ENCODE results near the gene ECHS1.
"Not testable (repeated sequence)": the region's sequence is repeated elsewhere in the genome, so short reads cannot be mapped to it uniquely, and the experiment has no call there.

ECHS1 gene

GRCh38 chr10:133337370-133337725, 35.8 kb downstream of the ECHS1 start:
- DNase-seq: no peak

- DNase-seq: peak; percentile 90
Measured at GRCh38 chr10:133336577-133337369, 36.4 kb downstream of the ECHS1 start, which contains the start of gene CALY. Gene CALY (minus strand): TSS chr10:133336896. CDS start chr10:133328989, 7,907 bp downstream.

GRCh38 chr10:133336118-133336576, 37.0 kb downstream of the ECHS1 start:
- DNase-seq: no peak

- DNase-seq: peak; percentile 86
Measured at GRCh38 chr10:133335246-133336117, 37.7 kb downstream of the ECHS1 start.

- DNase-seq: no peak
Measured at GRCh38 chr10:133334503-133335245, 38.5 kb downstream of the ECHS1 start.

- no peak for DNase-seq
Measured at GRCh38 chr10:133332936-133333699, 40.0 kb downstream of the ECHS1 start.

GRCh38 chr10:133329491-133330202, 43.5 kb downstream of the ECHS1 start:
- peak; percentile 82 for DNase-seq

GRCh38 chr10:133328358-133329343, 44.5 kb downstream of the ECHS1 start:
- DNase-seq: no peak

- DNase-seq: no peak
Measured at GRCh38 chr10:133327651-133328357, 45.4 kb downstream of the ECHS1 start.

- no peak for DNase-seq
Measured at GRCh38 chr10:133326745-133327650, 46.2 kb downstream of the ECHS1 start.

- no peak for DNase-seq
Measured at GRCh38 chr10:133326223-133326551, 47.0 kb downstream of the ECHS1 start.

- no peak for DNase-seq
Measured at GRCh38 chr10:133325440-133326222, 47.5 kb downstream of the ECHS1 start.

- no peak for DNase-seq
Measured at GRCh38 chr10:133324857-133325260, 48.3 kb downstream of the ECHS1 start.

GRCh38 chr10:133324198-133324792, 48.9 kb downstream of the ECHS1 start:
- DNase-seq: peak; percentile 74

- not testable (repeated sequence) for DNase-seq
Measured at GRCh38 chr10:133322064-133322709, 51.0 kb downstream of the ECHS1 start.

GRCh38 chr10:133320852-133321422, 52.2 kb downstream of the ECHS1 start:
- not testable (repeated sequence) for DNase-seq

All from CD4-positive, alpha-beta T cell treated with Interferon gamma for 1 hour (primary cell).